IMR-90 (cell line): ENCODE measurements around the gene DCHS2. TPM values are rescaled to one million over a fixed set of nuclear protein-coding genes. Genes with fewer than 3 reads are reported as not detected.

Source experiments
- ATAC-seq: fragments of 200-7000 bp; cut with Tn5 transposase; 2 replicates; pipeline ENCODE4 v1.9.1; 2020; ENCODE audit warnings: low read depth, mild to moderate bottlenecking, moderate library complexity
- BruUV-seq: library from RNA; stranded (reverse); fragments of 400-500 nt; replicated peaks from 2 replicates; lab custom pipeline; 2021; lab: Mats Ljungman, UMichigan
- CTCF ChIA-PET: fragments of 300-600 bp; formaldehyde crosslinking; extraction: SDS; loops from one replicate; lab custom pipeline; 2021; ENCODE audit warnings: antibody characterized with exemption; lab: Yijun Ruan, JAX
- POLR2A ChIA-PET: fragments of 300-600 bp; sonication (Branson Sonifier 250); formaldehyde crosslinking; loops from one replicate; lab custom pipeline; 2022; ENCODE audit warnings: antibody characterized with exemption; ENCODE audit not compliant: unreplicated experiment; lab: Charles Lee
- DNase-seq: peaks from one replicate; pipeline ENCODE4 v3.0.0; 2013
- H2AFZ ChIP-seq: replicated peaks from 2 replicates; pipeline ENCODE3; 2013; ENCODE audit warnings: low read length, mild to moderate bottlenecking; ENCODE audit not compliant: poor library complexity
- H2AK5ac ChIP-seq: 2 replicates; pipeline ENCODE4 v1.6.1; 2013; ENCODE audit warnings: low read depth, low read length, inconsistent platforms
- H2AK9ac ChIP-seq: replicated peaks from 2 replicates; pipeline ENCODE3; 2013; ENCODE audit warnings: mild to moderate bottlenecking, low read depth, low read length, moderate library complexity; ENCODE audit not compliant: poor library complexity
- H2BK120ac ChIP-seq: 2 replicates; pipeline ENCODE4 v1.6.1; 2013; ENCODE audit warnings: low read depth, low read length, inconsistent platforms
- H2BK15ac ChIP-seq: 3 replicates; pipeline ENCODE4 v1.6.1; 2013; ENCODE audit warnings: low read depth, low read length, inconsistent platforms
- H2BK20ac ChIP-seq: 2 replicates; pipeline ENCODE4 v1.6.1; 2013; ENCODE audit warnings: low read depth, mild to moderate bottlenecking, inconsistent platforms, low read length, moderate library complexity
- H2BK5ac ChIP-seq: 2 replicates; pipeline ENCODE4 v1.6.1; 2013; ENCODE audit warnings: mild to moderate bottlenecking, low read depth, low read length, inconsistent platforms; ENCODE audit not compliant: poor library complexity, severe bottlenecking
- H3K14ac ChIP-seq: replicated peaks from 2 replicates; pipeline ENCODE4 v1.6.1; 2013; ENCODE audit warnings: low read depth, low read length, inconsistent platforms
- H3K18ac ChIP-seq: 2 replicates; pipeline ENCODE4 v1.6.1; 2013; ENCODE audit warnings: low read depth, low read length, control low read depth
- H3K23ac ChIP-seq: 2 replicates; pipeline ENCODE4 v1.6.1; 2013; ENCODE audit warnings: low read depth, low read length, inconsistent platforms
- H3K27ac ChIP-seq: 2 replicates; pipeline ENCODE4 v1.5.1; 2013; ENCODE audit warnings: mild to moderate bottlenecking, control low read depth, low read length; ENCODE audit not compliant: insufficient read depth
- H3K27me3 ChIP-seq: 2 replicates; pipeline ENCODE4 v1.6.1; 2013; ENCODE audit warnings: low read length; ENCODE audit not compliant: control insufficient read depth, insufficient read depth
- H3K36me3 ChIP-seq: 2 replicates; pipeline ENCODE4 v1.6.1; 2013; ENCODE audit warnings: low read length, mixed read lengths; ENCODE audit not compliant: control insufficient read depth, insufficient read depth
- H3K4ac ChIP-seq: 2 replicates; pipeline ENCODE4 v1.6.1; 2013; ENCODE audit warnings: low read depth, low read length, inconsistent platforms
- H3K4me1 ChIP-seq: 2 replicates; pipeline ENCODE4 v1.6.1; 2013; ENCODE audit warnings: low read length, mixed read lengths; ENCODE audit not compliant: control insufficient read depth, insufficient read depth
- H3K4me2 ChIP-seq: 2 replicates; pipeline ENCODE4 v1.6.1; 2013; ENCODE audit warnings: low read depth, mild to moderate bottlenecking, control low read depth, low read length, moderate library complexity
- H3K4me3 ChIP-seq: 2 replicates; pipeline ENCODE4 v1.5.1; 2013; ENCODE audit warnings: low read depth, mild to moderate bottlenecking, control low read depth, low read length, moderate library complexity; ENCODE audit not compliant: insufficient read depth
- H3K56ac ChIP-seq: 2 replicates; pipeline ENCODE4 v1.6.1; 2013; ENCODE audit warnings: low read length, inconsistent platforms; ENCODE audit not compliant: insufficient read depth; ENCODE audit errors: extremely low read depth
- H3K79me1 ChIP-seq, 2 experiments: 2 replicates each; pipeline ENCODE4 v1.6.1; 2013; ENCODE audit warnings: low read length in 2 of 2, inconsistent platforms in 1 of 2, low read depth in 1 of 2
- H3K9ac ChIP-seq: 2 replicates; pipeline ENCODE4 v1.6.1; 2013; ENCODE audit warnings: low read depth, low read length, control low read depth
- H3K9me1 ChIP-seq: 2 replicates; pipeline ENCODE4 v1.6.1; 2013; ENCODE audit warnings: low read length, inconsistent platforms; ENCODE audit not compliant: insufficient read depth
- H3K9me3 ChIP-seq: 2 replicates; pipeline ENCODE4 v1.6.1; 2013; ENCODE audit warnings: low read length; ENCODE audit not compliant: control insufficient read depth, insufficient read depth
- H4K20me1 ChIP-seq: 2 replicates; pipeline ENCODE4 v1.6.1; 2013; ENCODE audit warnings: low read length, inconsistent platforms; ENCODE audit not compliant: insufficient read depth
- H4K5ac ChIP-seq: 2 replicates; pipeline ENCODE4 v1.6.1; 2013; ENCODE audit warnings: mild to moderate bottlenecking, low read depth, low read length, control low read depth
- H4K8ac ChIP-seq, 2 experiments: 2 replicates each; pipeline ENCODE4 v1.6.1; 2013; ENCODE audit warnings: low read depth in 2 of 2, low read length in 2 of 2, control low read depth in 1 of 2, inconsistent platforms in 1 of 2
- H4K91ac ChIP-seq: 2 replicates; pipeline ENCODE4 v1.6.1; 2013; ENCODE audit warnings: low read depth, low read length, inconsistent platforms; ENCODE audit not compliant: insufficient read depth
- NFE2L2 ChIP-seq: fragments of 150-350 bp; IDR thresholded peaks from 2 replicates; pipeline ENCODE4 v1.6.1; 2016; ENCODE audit warnings: low read depth, mild to moderate bottlenecking, low read length
- WGBS, 2 experiments: methylation state at CpG; one replicate each; pipeline versions ENCODE4 v1.1.5 to v1.1.7; 2013; ENCODE audit warnings: missing lambda C conversion rate in 2 of 2; ENCODE audit not compliant: insufficient read length in 1 of 2; ENCODE audit errors: extremely low coverage in 2 of 2; 5-methylcytosine and 5-hydroxymethylcytosine counted together
- dilution Hi-C: fragments of 300-500 bp; cut with HindIII; formaldehyde crosslinking; loops from one replicate; pipeline ENCODE4 v1.14.3; 2018; ENCODE audit warnings: low sequenced_read_pairs; ENCODE audit not compliant: unreplicated experiment
- in situ Hi-C: fragments of 300-500 bp; cut with MboI; formaldehyde crosslinking; loops from 3 replicates; pipeline ENCODE4 v1.14.3; 2019; ENCODE audit warnings: low sequenced_read_pairs, inconsistent platforms, mixed read lengths
- intact Hi-C: fragments of 100-400 bp; cut with micrococcal nuclease; formaldehyde crosslinking; loops from 2 replicates; pipeline ENCODE4 v1.10.0; 2022
- polyA plus RNA-seq, 3 experiments: library from polyadenylated mRNA; depleted of rRNA; stranded (reverse); fragments of >200 nt; gene quantifications; 2 replicates each; pipeline ENCODE4 v1.2.3, GENCODE V29; 2012; ENCODE audit warnings: low replicate concordance in 1 of 3
- total RNA-seq: library from RNA; depleted of rRNA; stranded (reverse); fragments of >200 nt; gene quantifications from 2 replicates; pipeline ENCODE4 v1.2.3, GENCODE V29; 2012
- TF ChIP-seq, protein P1 (sequence below): fragments of 150-350 bp; IDR thresholded peaks from 2 replicates; pipeline ENCODE4 v1.6.1; 2016; ENCODE audit warnings: low read depth, mild to moderate bottlenecking, low read length, moderate library complexity, borderline replicate concordance

DCHS2 gene
- total and polyA plus RNA-seq, 2 of the 4 experiments (the other 2 are of a cell fraction), result not detected

DNA sequence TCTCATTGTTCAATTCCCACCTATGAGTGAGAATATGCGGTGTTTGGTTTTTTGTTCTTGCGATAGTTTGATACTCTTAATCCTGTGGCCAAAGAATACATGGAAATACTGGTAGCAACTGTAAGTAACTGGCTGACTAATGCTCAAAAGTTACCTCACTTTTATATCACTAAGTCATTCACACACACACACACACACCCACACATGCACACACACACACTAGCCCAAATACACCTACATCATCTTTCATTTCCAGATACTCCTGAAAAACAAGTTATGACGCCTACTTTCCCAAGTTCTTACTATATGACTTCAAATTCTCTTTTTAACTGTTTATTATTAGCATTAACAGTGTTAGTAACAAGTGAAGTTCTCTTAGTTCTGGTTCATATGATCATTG, 101.3 kb downstream of the DCHS2 start:
- DNase-seq, result no peak
- Histone ChIP-seq H2AK5ac (no peak overlapping the region), H3K79me1 (no peaks in the 10 kb centered on the region), H4K8ac (no peak overlapping the region), H3K4me2 (no peak overlapping the region), H3K14ac (no peak overlapping the region), H3K9me3 (no peaks in the 10 kb centered on the region), H2BK20ac (no peak overlapping the region), H3K18ac (no peak overlapping the region), H4K91ac (no peak overlapping the region), H3K4me3 (no peak overlapping the region), H2BK15ac (no peak overlapping the region), H3K27ac (no peak overlapping the region), H2AK9ac (no peak overlapping the region), H3K36me3 (no peaks in the 10 kb centered on the region), H3K56ac (no peak overlapping the region), H4K5ac (no peak overlapping the region), H3K9ac (no peak overlapping the region), H4K20me1 (no peaks in the 10 kb centered on the region), H3K27me3 (no peaks in the 10 kb centered on the region), H2BK120ac (no peak overlapping the region), H2AFZ (no peak overlapping the region), H3K4me1 (no peaks in the 10 kb centered on the region), H3K9me1 (no peaks in the 10 kb centered on the region), H3K4ac (no peak overlapping the region), H2BK5ac (no peak overlapping the region), H3K23ac (no peak overlapping the region)
- CTCF ChIA-PET, result no interaction called here
- TF ChIP-seq, protein P1, sequence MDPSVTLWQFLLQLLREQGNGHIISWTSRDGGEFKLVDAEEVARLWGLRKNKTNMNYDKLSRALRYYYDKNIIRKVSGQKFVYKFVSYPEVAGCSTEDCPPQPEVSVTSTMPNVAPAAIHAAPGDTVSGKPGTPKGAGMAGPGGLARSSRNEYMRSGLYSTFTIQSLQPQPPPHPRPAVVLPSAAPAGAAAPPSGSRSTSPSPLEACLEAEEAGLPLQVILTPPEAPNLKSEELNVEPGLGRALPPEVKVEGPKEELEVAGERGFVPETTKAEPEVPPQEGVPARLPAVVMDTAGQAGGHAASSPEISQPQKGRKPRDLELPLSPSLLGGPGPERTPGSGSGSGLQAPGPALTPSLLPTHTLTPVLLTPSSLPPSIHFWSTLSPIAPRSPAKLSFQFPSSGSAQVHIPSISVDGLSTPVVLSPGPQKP, result no peak
- no peak for TF ChIP-seq NFE2L2
- ATAC-seq, result no peak
- dilution Hi-C loops (no loop called here), intact Hi-C loops (no loop called here), in situ Hi-C loops (no loop called here)
- BruUV-seq, result no TSS peak
- no CpG with 5 or more reads among the region's 3 CpGs for WGBS, 2 experiments
- POLR2A ChIA-PET, result no interaction called here
